B cell (primary cell): ENCODE results near the gene ABTB2. TPM values are rescaled to one million over a fixed set of nuclear protein-coding genes. Genes with fewer than 3 reads are reported as not detected.

Experiments
- ATAC-seq: fragments of 200-7000 bp; cut with Tn5 transposase; one replicate; pipeline ENCODE4 v1.10.0; 2021; ENCODE audit warnings: low read depth, mild to moderate bottlenecking, moderate number of reproducible peaks, moderate library complexity
- CTCF ChIA-PET: fragments of 350-600 bp; sonication (Branson Sonifier 250); formaldehyde crosslinking; loops from one replicate; lab custom pipeline; 2021; ENCODE audit warnings: antibody characterized with exemption, inconsistent platforms; lab: Charles Lee
- POLR2A ChIA-PET: fragments of 350-600 bp; sonication (Branson Sonifier 250); formaldehyde crosslinking; loops from one replicate; lab custom pipeline; 2021; ENCODE audit warnings: antibody characterized with exemption; lab: Charles Lee
- DNase-seq: peaks from one replicate; pipeline ENCODE4 v3.0.0; 2013
- H2AFZ ChIP-seq: 2 replicates; pipeline ENCODE4 v1.6.1; 2012; ENCODE audit warnings: mild to moderate bottlenecking, low read depth, low read length; ENCODE audit not compliant: insufficient read depth, poor library complexity, severe bottlenecking
- H3K27ac ChIP-seq, 2 donors: 1 replicate in 1 of 2; 2 replicates in 1 of 2; pipeline ENCODE4 v1.5.1; 2012 to 2013; ENCODE audit warnings: low read length in 2 of 2, mild to moderate bottlenecking in 2 of 2, moderate library complexity in 1 of 2
- H3K27me3 ChIP-seq, 4 experiments: fragments of 200-600 bp in 1 of 4; sonication (generic) in 1 of 4; replicated peaks in 1 of 4; 1 replicate in 2 of 4; 2 replicates in 2 of 4; pipeline versions ENCODE4 v1.6.1 to v1.7.0; 2013 to 2016; ENCODE audit warnings: low read length in 3 of 4, mild to moderate bottlenecking in 2 of 4, mixed read lengths in 1 of 4, moderate library complexity in 1 of 4; ENCODE audit not compliant: insufficient read depth in 4 of 4, control insufficient read depth in 3 of 4; ENCODE audit errors: control extremely low read depth in 1 of 4
- H3K36me3 ChIP-seq, 2 experiments: replicated peaks in 1 of 2; 1 replicate in 1 of 2; 2 replicates in 1 of 2; pipeline versions ENCODE4 v1.6.1 to v1.7.1; 2013; ENCODE audit warnings: low read length in 1 of 2; ENCODE audit not compliant: insufficient read depth in 2 of 2, control insufficient read depth in 1 of 2; ENCODE audit errors: control extremely low read depth in 1 of 2, extremely low read depth in 1 of 2
- H3K4me1 ChIP-seq, 2 donors: fragments of 200-600 bp in 1 of 2; sonication (generic) in 1 of 2; 1 replicate in 1 of 2; 2 replicates in 1 of 2; pipeline versions ENCODE4 v1.5.1 to v1.6.1; 2013 to 2017; ENCODE audit warnings: low read length in 2 of 2; ENCODE audit not compliant: control insufficient read depth in 2 of 2, insufficient read depth in 2 of 2
- H3K4me2 ChIP-seq: replicated peaks from 2 replicates; pipeline ENCODE3; 2012; ENCODE audit warnings: mild to moderate bottlenecking, low read depth, low read length; ENCODE audit not compliant: poor library complexity, severe bottlenecking
- H3K4me3 ChIP-seq, 5 experiments: fragments of 200-600 bp in 1 of 5; sonication (generic) in 1 of 5; 1 replicate in 3 of 5; 2 replicates in 2 of 5; pipeline versions ENCODE4 v1.5.1 to v1.7.0; 2011 to 2016; ENCODE audit warnings: low read length in 4 of 5, mild to moderate bottlenecking in 4 of 5, low read depth in 2 of 5, control low read depth in 1 of 5, moderate library complexity in 1 of 5; ENCODE audit not compliant: insufficient read depth in 1 of 5; ENCODE audit errors: control extremely low read depth in 1 of 5, extremely low read depth in 1 of 5
- H3K79me2 ChIP-seq: fragments of 200-600 bp; sonication (generic); one replicate; pipeline ENCODE4 v1.6.0; 2016; ENCODE audit warnings: low read length; ENCODE audit not compliant: control insufficient read depth, insufficient read depth
- H3K9ac ChIP-seq: fragments of 200-600 bp; sonication (generic); 2 replicates; pipeline ENCODE4 v1.6.1; 2017; ENCODE audit warnings: mild to moderate bottlenecking, low read length, moderate library complexity
- H3K9me3 ChIP-seq, 3 donors: one replicate each; pipeline versions ENCODE4 v1.6.1 to v1.7.1; 2013; ENCODE audit warnings: low read length in 2 of 3; ENCODE audit not compliant: control insufficient read depth in 2 of 3, insufficient read depth in 1 of 3; ENCODE audit errors: control extremely low read depth in 1 of 3
- H4K20me1 ChIP-seq: 2 replicates; pipeline ENCODE4 v1.6.0; 2012; ENCODE audit warnings: mild to moderate bottlenecking, low read length; ENCODE audit not compliant: insufficient read depth, control insufficient read depth, poor library complexity, severe bottlenecking
- H3K27ac Mint-ChIP-seq: one replicate; pipeline ENCODE4 v1.8.0; 2021; ENCODE audit warnings: mixed read lengths
- H3K27me3 Mint-ChIP-seq: one replicate; pipeline ENCODE4 v1.8.0; 2021; ENCODE audit warnings: mixed read lengths
- H3K4me1 Mint-ChIP-seq: one replicate; pipeline ENCODE4 v1.8.0; 2021; ENCODE audit warnings: mixed read lengths
- H3K4me3 Mint-ChIP-seq: one replicate; pipeline ENCODE4 v1.8.0; 2021; ENCODE audit warnings: mixed read lengths
- H3K9me3 Mint-ChIP-seq: one replicate; pipeline ENCODE4 v1.8.0; 2022; ENCODE audit warnings: mixed read lengths; ENCODE audit not compliant: insufficient read depth
- CTCF ChIP-seq: fragments of 200-600 bp; IDR thresholded peaks from one replicate; pipeline ENCODE4 v1.8.0; 2022; ENCODE audit warnings: antibody characterized with exemption, mild to moderate bottlenecking
- EZH2 ChIP-seq: IDR thresholded peaks from 2 replicates; pipeline ENCODE4 v1.6.1; 2012; ENCODE audit warnings: borderline replicate concordance, low read depth, mild to moderate bottlenecking, moderate library complexity, low read length; ENCODE audit not compliant: insufficient read depth, poor library complexity, severe bottlenecking
- WGBS: methylation state at CpG from one replicate; pipeline ENCODE4 v1.1.5; 2013; ENCODE audit warnings: missing lambda C conversion rate; ENCODE audit not compliant: insufficient coverage; 5-methylcytosine and 5-hydroxymethylcytosine counted together
- intact Hi-C: fragments of 100-400 bp; cut with micrococcal nuclease; formaldehyde crosslinking; loops from one replicate; pipeline ENCODE4 v1.10.0; 2022
- polyA plus RNA-seq: library from polyadenylated mRNA; depleted of rRNA; stranded (reverse); fragments of >200 nt; gene quantifications from 2 replicates; pipeline ENCODE4 v1.2.3, GENCODE V29; 2012
- total RNA-seq, 2 donors: library from RNA; stranded (reverse); fragments of 120-200 nt in 1 of 2; gene quantifications; 1 replicate in 1 of 2; 2 replicates in 1 of 2; pipeline versions ENCODE4 v1.2.3 to v1.2.4, GENCODE V29; 2013 to 2022

ABTB2 gene
- total and polyA plus RNA-seq, 2 donors (not counting 1 experiment from before 2014, with no cell fraction given), result 0.30 to 5.9 TPM

- ATAC-seq (no peak), DNase-seq (no peak)
- no peak overlapping the region for H3K4me3 Mint-ChIP-seq
- H3K9me3 ChIP-seq, result no peaks in the 10 kb centered on the region
- no peak overlapping the region for H3K4me3 ChIP-seq
- no peaks in the 10 kb centered on the region for H3K4me1 Mint-ChIP-seq
- H3K27me3 ChIP-seq, result no peaks in the 10 kb centered on the region
- no peak overlapping the region for H3K27ac Mint-ChIP-seq
- no CpG with 5 or more reads among the region's 3 CpGs for WGBS
- POLR2A ChIA-PET, result no interaction called here
- H2AFZ ChIP-seq, result no peak overlapping the region
- no peaks in the 10 kb centered on the region for H3K27me3 Mint-ChIP-seq
- CTCF ChIA-PET, result no interaction called here
- no peak overlapping the region for H3K27ac ChIP-seq
- intact Hi-C loops, result no loop called here
- peaks cover 3% of the 10 kb centered on the region for H4K20me1 ChIP-seq
- H3K9ac ChIP-seq, result no peak overlapping the region
- no peaks in the 10 kb centered on the region for H3K79me2 ChIP-seq
- peaks cover 20 to 76% of the 10 kb centered on the region in 2 experiments for H3K36me3 ChIP-seq
- TF ChIP-seq EZH2 (no peak), CTCF (no peak)
- no peaks in the 10 kb centered on the region for H3K4me1 ChIP-seq
- no peak overlapping the region for H3K4me2 ChIP-seq
- no peaks in the 10 kb centered on the region for H3K9me3 Mint-ChIP-seq
These were observed 229.0 kb downstream of the ABTB2 start for GRCh38 chr11:34128824-34129223.

DNA sequence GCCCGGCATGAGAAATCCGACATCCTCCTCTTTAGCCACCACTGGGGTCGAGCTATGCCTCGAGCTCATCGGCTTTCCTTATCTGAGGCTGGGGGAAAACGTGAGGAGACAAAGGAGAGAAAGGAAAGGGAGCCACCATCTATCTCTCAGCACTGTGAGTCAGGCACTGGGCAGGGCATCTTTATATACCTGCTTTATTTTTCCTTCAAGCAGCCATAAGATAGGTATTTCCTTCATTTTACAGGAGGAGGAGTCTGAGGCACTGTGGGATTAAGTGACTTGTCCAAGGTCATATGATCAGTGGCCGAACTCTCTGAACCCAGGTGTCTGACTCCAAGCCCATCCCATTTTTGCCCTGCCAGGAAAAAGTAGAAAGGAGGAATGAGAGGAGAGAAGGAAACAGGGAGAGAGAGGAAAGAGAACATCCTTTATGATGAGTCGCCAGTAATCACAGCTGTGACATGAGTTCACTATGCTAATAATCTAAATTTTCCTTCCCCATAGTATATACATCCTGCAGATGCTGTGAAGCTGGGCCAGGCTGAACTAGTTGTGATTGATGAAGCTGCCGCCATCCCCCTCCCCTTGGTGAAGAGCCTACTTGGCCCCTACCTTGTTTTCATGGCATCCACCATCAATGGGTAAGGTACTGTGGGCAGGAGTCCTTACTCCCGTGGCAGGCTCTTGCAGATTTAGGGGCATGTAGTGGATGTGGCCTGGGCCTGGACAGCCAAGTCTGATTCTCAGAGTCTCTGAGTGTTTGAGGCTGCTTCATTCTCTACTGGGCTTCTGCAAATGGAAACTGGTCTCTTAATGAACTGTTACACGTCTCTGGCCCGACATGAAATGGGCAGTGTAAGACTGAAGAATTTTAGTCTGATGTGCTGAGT lies 230.6 kb downstream of the ABTB2 start:
- Mint-ChIP-seq H3K9me3 (no peaks in the 10 kb centered on the region), H3K27me3 (no peaks in the 10 kb centered on the region), H3K4me3 (no peak overlapping the region), H3K27ac (no peak overlapping the region), H3K4me1 (no peaks in the 10 kb centered on the region)
- ATAC-seq, result no peak
- Histone ChIP-seq H3K36me3 (peaks cover 20 to 80% of the 10 kb centered on the region in 2 experiments), H3K27ac (no peak overlapping the region), H3K4me2 (no peak overlapping the region), H3K79me2 (no peaks in the 10 kb centered on the region), H3K4me1 (no peaks in the 10 kb centered on the region), H3K4me3 (no peak overlapping the region), H3K27me3 (no peaks in the 10 kb centered on the region), H2AFZ (no peak overlapping the region), H4K20me1 (peaks cover 3% of the 10 kb centered on the region), H3K9ac (no peak overlapping the region), H3K9me3 (no peaks in the 10 kb centered on the region)
- no peak for DNase-seq
- intact Hi-C loops, result no loop called here
- ChIA-PET POLR2A (no interaction called here), CTCF (no interaction called here)
- WGBS, result 96% methylated on average over 4 of the region's 12 CpGs
- TF ChIP-seq CTCF, result no peak
- TF ChIP-seq EZH2, result no peak
